Measurements from ENCODE around the gene PROSER3.

GRCh38 chr19:35776102-35776788 lies 18.3 kb downstream of the PROSER3 start:
- TF ChIP-seq CTCF (IDR thresholded peaks at IDR 0.05; ENCODE audit: poor library complexity) (no peak), EZH2 (IDR thresholded peaks at IDR 0.05; ENCODE audit: borderline replicate concordance) (no peak), EZH2phosphoT487 (IDR thresholded peaks at IDR 0.05; ENCODE audit: low read depth, severe bottlenecking, unreplicated experiment) (no peak)
